DMS53 treated with DMSO at 0.1 percent for 48 hours (cell line): ENCODE results near the gene CCM2L.

Source experiments
- DNase-seq: peaks from one replicate; lab custom pipeline; 2025; ENCODE audit not compliant: unreplicated experiment; lab: John Stamatoyannopoulos, UW

CCM2L gene

DNA sequence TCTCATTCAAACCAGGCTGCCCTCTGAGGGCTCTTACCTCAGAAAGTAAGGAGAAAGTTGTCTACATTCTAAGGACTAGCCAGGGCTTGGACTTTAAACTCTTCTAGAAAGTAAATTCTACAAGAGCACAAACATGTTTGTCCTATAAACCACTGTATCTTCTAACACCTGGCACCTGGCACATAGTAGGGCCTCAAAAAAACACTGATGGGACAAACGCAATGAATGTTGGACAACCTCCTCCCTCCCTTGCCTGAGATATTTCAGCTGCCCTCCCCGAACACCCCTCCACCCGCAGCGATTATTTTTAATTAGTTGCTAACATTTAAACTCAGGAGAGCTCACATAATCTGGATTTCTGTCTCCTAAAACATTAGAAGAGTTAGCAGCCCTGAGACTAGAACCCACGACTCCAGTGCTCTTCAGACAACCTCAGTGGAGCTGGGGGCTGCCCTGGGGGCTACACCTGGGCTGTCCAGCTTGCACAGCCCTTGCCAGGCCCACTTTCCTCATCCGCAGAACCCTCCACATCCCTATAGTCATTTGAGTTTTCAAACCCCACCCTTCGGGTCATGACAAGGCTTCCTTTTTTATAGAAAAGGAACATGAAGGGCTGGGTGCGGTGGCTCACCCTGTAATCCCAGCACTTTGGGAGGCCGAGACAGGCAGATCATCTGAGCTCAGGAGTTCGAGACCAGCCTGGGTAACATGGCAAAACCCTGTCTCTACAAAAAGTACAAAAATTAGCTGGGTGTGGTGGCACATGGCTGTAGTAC, 46.7 kb downstream of the CCM2L start:
- DNase-seq = no peak

DNA sequence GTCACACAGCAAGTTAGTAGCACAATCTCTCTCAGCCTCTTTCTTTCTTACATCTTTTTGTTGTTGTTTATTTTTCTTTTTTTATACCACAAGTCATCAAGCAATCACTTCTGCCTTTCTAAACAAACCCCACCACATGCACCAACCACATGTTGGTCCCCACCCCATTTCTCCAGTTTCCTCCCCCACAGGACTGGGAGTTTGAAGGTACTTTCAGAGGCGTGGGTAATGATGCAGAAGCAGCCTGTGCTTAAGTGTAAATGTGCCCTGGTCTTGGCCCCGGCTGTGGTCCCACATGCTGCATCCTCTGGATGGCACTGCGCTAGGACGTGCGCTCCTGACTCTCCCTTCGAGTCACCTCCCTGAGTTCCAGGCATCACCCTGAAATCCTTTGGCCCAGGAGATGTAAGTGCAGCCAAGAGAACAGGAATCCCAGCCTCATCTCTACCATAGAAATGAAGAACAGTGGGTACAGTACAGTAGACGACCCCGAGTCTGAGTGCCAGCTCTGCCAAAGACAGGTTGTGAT, 47.5 kb downstream of the CCM2L start:
- no peak for DNase-seq

DNA sequence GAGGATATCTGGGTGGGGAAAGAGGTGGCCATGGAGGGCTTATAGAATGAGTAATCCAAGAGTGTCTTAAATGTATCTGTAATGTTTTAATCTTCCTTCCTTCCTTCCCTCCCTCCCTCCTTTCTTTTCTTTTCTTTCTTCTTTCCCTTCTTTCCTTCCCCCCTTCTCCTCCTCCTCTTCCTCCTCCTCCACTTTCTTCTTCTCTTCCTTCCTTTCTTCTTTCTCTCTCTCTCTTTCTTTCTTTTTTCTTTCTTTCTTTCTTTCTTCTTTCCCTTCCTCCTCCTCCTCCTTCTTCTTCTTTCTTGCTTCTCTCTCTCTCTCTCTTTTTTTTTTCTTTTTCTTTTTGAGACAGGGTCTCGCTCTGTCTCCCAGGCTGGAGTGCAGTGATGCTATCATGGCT, 49.0 kb downstream of the CCM2L start:
- no peak for DNase-seq

DNA sequence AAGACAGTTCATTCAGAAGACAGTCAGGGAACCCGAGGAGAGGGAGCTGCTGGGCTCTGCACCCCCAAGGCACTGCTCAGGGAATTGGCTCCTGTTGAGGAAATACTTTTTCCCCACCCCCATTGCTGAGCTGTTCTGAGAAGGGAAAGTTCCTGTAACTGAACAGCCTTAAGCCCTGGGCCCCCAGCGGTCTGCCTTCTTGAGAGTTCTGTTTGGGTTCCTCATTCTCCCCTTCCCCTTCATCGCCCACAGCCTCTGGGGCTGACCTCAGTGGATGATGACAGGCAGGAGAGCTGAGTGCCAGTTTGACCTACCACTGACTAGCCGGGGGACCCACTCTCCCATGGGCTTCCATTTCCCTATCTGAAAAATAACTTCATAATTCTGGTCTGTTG, 52.5 kb downstream of the CCM2L start:
- no peak for DNase-seq

DNA sequence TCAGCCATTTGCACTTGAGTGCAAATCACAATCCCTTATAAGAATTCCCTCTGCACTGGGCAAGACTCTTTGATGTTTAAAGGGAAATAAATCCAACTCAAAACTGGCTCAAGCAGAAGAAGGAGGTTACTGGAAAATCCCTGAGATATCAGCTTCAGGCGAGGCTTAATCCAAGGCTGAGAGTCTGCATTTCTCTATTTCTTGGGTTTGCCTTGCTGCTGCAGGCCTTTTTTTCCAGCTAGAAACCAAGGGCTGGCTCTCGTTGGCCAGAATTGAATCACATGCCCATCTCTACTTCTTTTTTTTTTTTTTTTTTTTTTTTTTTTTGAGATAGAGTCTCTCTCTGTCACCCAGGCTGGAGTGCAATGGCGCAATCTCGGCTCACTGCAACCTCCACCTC, 53.5 kb downstream of the CCM2L start:
- no peak for DNase-seq

- no peak for DNase-seq
These were observed 54.4 kb downstream of the CCM2L start for GRCh38 chr20:32064667-32065066.

DNA sequence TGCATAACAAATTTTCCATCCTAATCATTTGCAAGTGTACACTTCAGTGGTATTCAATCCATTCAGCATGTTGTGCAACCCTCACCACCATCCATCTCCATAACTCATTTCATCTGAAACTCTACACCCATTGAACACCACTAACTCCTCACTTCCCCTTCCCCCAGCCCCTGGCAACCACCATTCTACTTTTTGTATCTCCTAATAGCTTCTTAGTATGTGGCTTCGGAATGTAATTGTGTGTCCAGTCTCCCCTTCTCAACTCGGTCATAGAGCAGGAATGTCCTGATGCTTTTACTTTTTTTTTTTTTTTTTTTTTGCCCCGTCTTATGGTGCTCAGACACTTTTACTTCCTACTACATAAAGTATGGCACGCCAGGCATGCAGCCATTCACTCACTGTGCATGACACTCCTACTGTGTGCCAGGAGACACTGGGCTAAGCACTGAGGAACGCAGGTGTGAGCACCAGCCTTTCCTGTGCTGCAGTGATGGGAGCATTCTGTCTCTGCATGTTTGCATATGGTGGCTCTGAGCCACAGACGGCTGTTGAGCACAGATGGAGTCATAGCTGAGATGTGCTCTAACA, 57.1 kb downstream of the CCM2L start:
- DNase-seq = no peak

DNA sequence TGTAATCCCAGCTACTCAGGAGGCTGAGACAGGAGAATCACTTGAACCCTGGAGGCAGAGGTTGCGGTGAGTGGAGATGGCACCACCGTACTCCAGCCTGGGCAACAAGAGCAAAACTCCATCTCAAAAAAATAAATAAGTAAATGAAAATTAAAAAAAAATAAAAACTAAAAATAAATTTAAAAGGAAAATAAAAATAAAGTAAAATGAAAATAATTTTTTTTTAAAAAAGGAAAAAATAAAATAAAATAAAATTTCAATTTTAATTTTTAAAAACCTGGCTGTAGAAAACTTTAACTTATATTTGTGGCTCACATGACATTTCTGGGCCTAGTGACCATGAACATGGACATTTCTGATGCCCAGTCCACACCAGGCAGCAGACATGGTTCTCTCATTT, 57.9 kb downstream of the CCM2L start:
- no peak for DNase-seq

- no peak for DNase-seq
These were observed 59.5 kb downstream of the CCM2L start for GRCh38 chr20:32069711-32070110.

DNA sequence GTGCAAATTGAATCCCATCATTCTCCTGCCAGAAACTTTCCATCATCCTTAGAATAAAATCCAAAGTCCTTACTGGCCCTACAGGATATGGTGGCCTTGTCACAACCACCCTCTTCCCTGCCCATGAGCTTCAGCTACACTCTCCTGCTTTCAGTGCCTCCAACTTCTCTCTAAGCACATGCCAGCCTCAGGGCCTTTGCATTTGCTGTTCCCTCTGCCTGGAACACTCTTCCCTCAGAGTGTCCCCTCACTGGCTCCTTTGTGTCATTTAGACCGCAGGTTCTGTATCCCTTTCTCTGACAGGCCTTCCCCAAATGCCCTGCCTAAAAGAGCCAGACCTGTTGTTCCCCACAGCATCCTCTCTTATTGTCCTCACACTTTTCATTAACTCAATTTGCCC, 60.0 kb downstream of the CCM2L start:
- DNase-seq = no peak

- DNase-seq = no peak
These were observed 60.5 kb downstream of the CCM2L start for GRCh38 chr20:32070690-32071213.

- DNase-seq = no peak
These were observed 61.3 kb downstream of the CCM2L start for GRCh38 chr20:32071395-32072167.

DNA sequence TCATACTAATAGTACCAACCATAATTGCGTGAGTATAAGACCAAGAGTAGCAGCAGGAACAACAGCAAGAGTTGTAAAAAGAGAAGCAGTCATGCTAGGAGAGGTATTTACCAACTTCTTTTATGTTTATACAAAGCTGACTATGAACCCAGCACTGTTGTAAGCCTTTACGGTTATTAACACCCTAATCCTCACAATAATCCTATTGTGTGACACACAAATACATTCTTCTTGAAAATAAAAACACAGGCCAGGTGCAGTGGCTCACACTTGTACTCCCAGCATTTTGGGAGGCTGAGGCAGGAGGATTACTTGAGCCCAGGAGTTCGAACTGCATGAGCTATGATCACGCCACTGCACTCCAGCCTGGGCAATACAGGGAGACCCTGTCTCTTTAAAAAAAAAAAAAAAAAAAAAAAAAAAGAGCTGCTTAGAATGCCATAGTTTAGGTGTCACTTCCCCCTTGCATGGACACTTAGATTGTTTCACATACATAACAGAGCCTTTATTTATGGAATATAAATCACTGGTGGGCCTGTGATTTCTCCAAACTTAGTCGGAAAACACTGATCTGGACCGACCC, 62.0 kb downstream of the CCM2L start:
- no peak for DNase-seq

- DNase-seq = no peak
These were observed 65.3 kb downstream of the CCM2L start for GRCh38 chr20:32075534-32075933.

GRCh38 chr20:32077190-32077589, 67.0 kb downstream of the CCM2L start:
- DNase-seq = no peak

DNA sequence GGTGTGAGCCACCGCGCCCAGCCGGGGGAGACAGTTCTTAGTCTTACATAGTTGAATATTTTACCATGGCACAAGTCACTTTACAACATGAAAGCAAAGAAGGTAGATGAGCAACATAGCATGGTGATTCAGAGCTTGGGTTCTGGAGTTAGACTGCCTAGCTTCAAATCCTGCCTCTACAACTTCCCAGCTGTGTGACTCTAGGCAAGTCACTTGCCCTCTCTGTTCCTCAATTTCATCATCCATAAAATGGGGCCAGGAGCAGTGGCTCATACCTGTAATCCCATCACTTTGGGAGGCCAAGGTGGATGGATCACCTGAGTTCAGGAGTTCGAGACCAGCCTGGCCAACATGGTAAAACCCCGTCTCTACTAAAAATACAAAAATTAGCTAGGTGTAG, 68.1 kb downstream of the CCM2L start:
- no peak for DNase-seq

DNA sequence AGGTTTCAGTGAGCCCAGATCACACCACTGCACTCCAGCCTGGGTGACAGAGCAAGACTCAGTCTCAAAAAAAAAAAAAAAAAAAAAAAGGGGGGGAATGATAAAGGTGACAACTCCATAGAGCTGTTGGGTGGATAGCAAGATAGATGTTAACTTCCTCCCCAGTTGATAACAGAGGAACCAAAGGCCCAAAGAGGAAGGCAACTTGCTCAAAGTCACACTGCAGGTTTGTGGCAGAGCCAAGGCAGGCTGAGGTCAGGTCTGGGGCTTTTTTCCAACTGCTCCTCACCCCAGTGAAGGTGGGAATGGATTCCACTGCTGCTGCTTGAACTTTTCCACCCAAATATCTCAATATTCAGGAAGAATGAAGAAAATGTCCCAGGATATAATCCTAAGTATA, 68.6 kb downstream of the CCM2L start:
- DNase-seq = no peak

GRCh38 chr20:32079655-32080109, 69.4 kb downstream of the CCM2L start:
- DNase-seq = no peak

GRCh38 chr20:32080783-32081182, 70.5 kb downstream of the CCM2L start:
- DNase-seq = no peak
